GM23338 (cell line): ENCODE measurements around the gene BBLN. TPM values are rescaled to one million over a fixed set of nuclear protein-coding genes. Genes with fewer than 3 reads are reported as not detected.

ENCODE experiments used
- ATAC-seq: fragments of 200-7000 bp; cut with Tn5 transposase; 3 replicates; pipeline ENCODE4 v1.9.1; 2020
- DNase-seq: peaks from one replicate; pipeline ENCODE4 v3.0.0-alpha.2; 2015; ENCODE audit warnings: low spot score
- H2AFZ ChIP-seq: fragments of 200-600 bp; sonication (generic); 2 replicates; pipeline ENCODE4 v1.8.0; 2016; ENCODE audit warnings: antibody characterized with exemption, mild to moderate bottlenecking, moderate library complexity
- H3F3A ChIP-seq: fragments of 200-600 bp; sonication (generic); replicated peaks from 2 replicates; pipeline ENCODE4 v1.8.0; 2017; ENCODE audit warnings: antibody characterized with exemption, mixed run types, low read depth
- H3K27ac ChIP-seq: fragments of 200-600 bp; sonication (generic); 2 replicates; pipeline ENCODE4 v1.6.1; 2016; ENCODE audit warnings: low read depth
- H3K27me3 ChIP-seq: fragments of 200-600 bp; sonication (generic); 2 replicates; pipeline ENCODE4 v1.8.0; 2016; ENCODE audit warnings: mild to moderate bottlenecking, mixed run types, moderate library complexity; ENCODE audit not compliant: insufficient read depth
- H3K36me3 ChIP-seq: fragments of 200-600 bp; sonication (generic); 2 replicates; pipeline ENCODE4 v1.8.0; 2016; ENCODE audit warnings: mild to moderate bottlenecking; ENCODE audit not compliant: insufficient read depth
- H3K4me1 ChIP-seq: fragments of 200-600 bp; sonication (generic); 2 replicates; pipeline ENCODE4 v1.8.0; 2016; ENCODE audit warnings: mild to moderate bottlenecking, moderate library complexity; ENCODE audit not compliant: insufficient read depth
- H3K4me2 ChIP-seq: fragments of 200-600 bp; sonication (generic); 2 replicates; pipeline ENCODE4 v1.7.1; 2017; ENCODE audit warnings: mixed run types
- H3K4me3 ChIP-seq: fragments of 200-600 bp; sonication (generic); 2 replicates; pipeline ENCODE4 v1.6.1; 2016; ENCODE audit warnings: mixed run types
- H3K79me2 ChIP-seq: fragments of 200-600 bp; sonication (generic); replicated peaks from 2 replicates; pipeline ENCODE4 v1.8.0; 2017; ENCODE audit warnings: mild to moderate bottlenecking; ENCODE audit not compliant: insufficient read depth
- H3K9me2 ChIP-seq: fragments of 200-600 bp; sonication (generic); 2 replicates; pipeline ENCODE4 v1.8.0; 2017; ENCODE audit not compliant: insufficient read depth
- H4K20me1 ChIP-seq: fragments of 200-600 bp; sonication (generic); replicated peaks from 2 replicates; pipeline ENCODE4 v1.8.0; 2017; ENCODE audit warnings: mild to moderate bottlenecking; ENCODE audit not compliant: insufficient read depth
- H3K27ac Mint-ChIP-seq: 2 replicates; pipeline ENCODE4 v1.8.0; 2020; ENCODE audit warnings: inconsistent platforms, mild to moderate bottlenecking, moderate library complexity, mixed read lengths
- H3K27me3 Mint-ChIP-seq: 3 replicates; pipeline ENCODE4 v1.8.0; 2022; ENCODE audit warnings: low read depth, mild to moderate bottlenecking, moderate library complexity, mixed read lengths, inconsistent platforms; ENCODE audit not compliant: insufficient read depth, poor library complexity
- H3K36me3 Mint-ChIP-seq: 3 replicates; pipeline ENCODE4 v1.8.0; 2021; ENCODE audit warnings: low read depth, mild to moderate bottlenecking, inconsistent platforms, moderate library complexity, mixed read lengths
- H3K4me1 Mint-ChIP-seq: 3 replicates; pipeline ENCODE4 v1.8.0; 2020; ENCODE audit warnings: mild to moderate bottlenecking, inconsistent platforms, mixed read lengths
- H3K4me3 Mint-ChIP-seq: 3 replicates; pipeline ENCODE4 v1.8.0; 2021; ENCODE audit warnings: moderate library complexity, mild to moderate bottlenecking, inconsistent platforms, mixed read lengths
- H3K9me3 Mint-ChIP-seq: 3 replicates; pipeline ENCODE4 v1.8.0; 2020; ENCODE audit warnings: moderate library complexity, mild to moderate bottlenecking, inconsistent platforms, mixed read lengths
- CREB1 ChIP-seq: fragments of 250-450 bp; sonication (Bioruptor Pico); IDR thresholded peaks from 2 replicates; pipeline ENCODE4 v1.5.0; 2020; ENCODE audit warnings: low read depth, mild to moderate bottlenecking, moderate library complexity
- EZH2 ChIP-seq: fragments of 200-600 bp; sonication (generic); IDR thresholded peaks from one replicate; pipeline ENCODE4 v1.8.0; 2017; ENCODE audit warnings: antibody characterized with exemption, mild to moderate bottlenecking, low read depth; ENCODE audit not compliant: unreplicated experiment
- EZH2phosphoT487 ChIP-seq: fragments of 200-600 bp; sonication (generic); IDR thresholded peaks from one replicate; pipeline ENCODE4 v1.8.1; 2018; ENCODE audit warnings: antibody characterized with exemption; ENCODE audit not compliant: unreplicated experiment
- JUNB ChIP-seq: IDR thresholded peaks from one replicate; pipeline ENCODE4 v1.6.1; 2016; ENCODE audit warnings: antibody characterized with exemption; ENCODE audit not compliant: unreplicated experiment
- NANOG ChIP-seq: IDR thresholded peaks from 2 replicates; pipeline ENCODE4 v1.6.1; 2016; ENCODE audit warnings: antibody characterized with exemption, borderline replicate concordance
- POLR2AphosphoS5 ChIP-seq: IDR thresholded peaks from 2 replicates; pipeline ENCODE4 v1.6.1; 2016; ENCODE audit warnings: antibody characterized with exemption, low read depth
- STAT1 ChIP-seq: IDR thresholded peaks from one replicate; pipeline ENCODE4 v1.6.1; 2016; ENCODE audit warnings: antibody characterized with exemption; ENCODE audit not compliant: unreplicated experiment
- ZNF331 ChIP-seq: fragments of 250-450 bp; sonication (Bioruptor Pico); IDR thresholded peaks from 2 replicates; pipeline ENCODE4 v1.5.0; 2020; ENCODE audit warnings: low read depth, mild to moderate bottlenecking, moderate library complexity
- polyA plus RNA-seq: library from polyadenylated mRNA; unstranded; fragments of >200 nt; fragmentation: Nextera tagmentation; extraction: Ambion mirVana; gene quantifications from 2 replicates; pipeline ENCODE4 v1.2.1, GENCODE V29; 2016
- total RNA-seq: library from RNA; depleted of rRNA; stranded (reverse); fragments of >200 nt; shearing (Covaris generic); gene quantifications from 2 replicates; pipeline ENCODE4 v1.2.3, GENCODE V29; 2014
- TF ChIP-seq, protein P1 (sequence below): IDR thresholded peaks from 2 replicates; pipeline ENCODE4 v1.6.1; 2016; ENCODE audit warnings: antibody characterized with exemption
- TF ChIP-seq, protein P2 (sequence below), 2 experiments: fragments of 200-600 bp in 1 of 2; sonication (generic) in 1 of 2; conservative IDR thresholded peaks; 2 replicates each; pipeline versions ENCODE4 v1.5.1 to v1.6.1; 2016 to 2017; ENCODE audit warnings: antibody characterized with exemption in 2 of 2, low read depth in 2 of 2, mild to moderate bottlenecking in 2 of 2, moderate library complexity in 1 of 2
- TF ChIP-seq, protein P3 (sequence below): IDR thresholded peaks from one replicate; pipeline ENCODE4 v1.6.1; 2018; ENCODE audit warnings: antibody characterized with exemption; ENCODE audit not compliant: unreplicated experiment

BBLN gene
- total and polyA plus RNA-seq, 2 experiments from 2014 or later, result 171 to 246 TPM

DNA sequence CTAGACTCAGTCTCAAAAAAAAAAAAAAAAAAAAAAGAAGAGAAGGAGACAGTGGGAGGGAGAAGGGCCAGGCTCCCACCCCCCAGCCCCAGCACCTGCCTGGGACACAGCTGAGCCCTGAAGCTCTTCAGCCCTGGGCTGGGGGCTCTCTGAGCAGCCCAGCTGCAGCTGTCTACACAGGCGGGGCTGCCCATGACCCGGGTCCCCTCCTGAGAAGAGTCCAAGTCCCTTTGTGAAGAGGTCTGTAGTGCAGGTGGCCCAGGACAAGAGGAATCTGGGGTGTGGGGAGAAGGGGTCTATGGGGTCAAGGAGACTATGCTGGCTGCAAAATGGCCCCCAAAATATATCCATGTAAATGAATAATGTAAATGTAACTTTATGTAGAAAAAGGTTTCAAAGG is 17.5 kb upstream of the BBLN start:
- no peaks in the 10 kb centered on the region for H3K9me2 ChIP-seq
- H3F3A ChIP-seq, result no peaks in the 10 kb centered on the region
- no peaks in the 10 kb centered on the region for H3K9me3 Mint-ChIP-seq
- no peaks in the 10 kb centered on the region for H3K4me1 ChIP-seq
- DNase-seq, result no peak
- peaks cover 4% of the 10 kb centered on the region for H3K27me3 Mint-ChIP-seq
- H3K27ac ChIP-seq, result no peak overlapping the region
- H3K4me1 Mint-ChIP-seq, result peaks cover 2% of the 10 kb centered on the region
- no peak for TF ChIP-seq ZNF331 (CRISPR knock-in tag)
- TF ChIP-seq EZH2phosphoT487, result no peak
- TF ChIP-seq POLR2AphosphoS5, result no peak
- no peak for TF ChIP-seq JUNB
- no peak for TF ChIP-seq EZH2
- TF ChIP-seq, protein P1, sequence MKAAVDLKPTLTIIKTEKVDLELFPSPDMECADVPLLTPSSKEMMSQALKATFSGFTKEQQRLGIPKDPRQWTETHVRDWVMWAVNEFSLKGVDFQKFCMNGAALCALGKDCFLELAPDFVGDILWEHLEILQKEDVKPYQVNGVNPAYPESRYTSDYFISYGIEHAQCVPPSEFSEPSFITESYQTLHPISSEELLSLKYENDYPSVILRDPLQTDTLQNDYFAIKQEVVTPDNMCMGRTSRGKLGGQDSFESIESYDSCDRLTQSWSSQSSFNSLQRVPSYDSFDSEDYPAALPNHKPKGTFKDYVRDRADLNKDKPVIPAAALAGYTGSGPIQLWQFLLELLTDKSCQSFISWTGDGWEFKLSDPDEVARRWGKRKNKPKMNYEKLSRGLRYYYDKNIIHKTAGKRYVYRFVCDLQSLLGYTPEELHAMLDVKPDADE, result no peak
- TF ChIP-seq, protein P2, sequence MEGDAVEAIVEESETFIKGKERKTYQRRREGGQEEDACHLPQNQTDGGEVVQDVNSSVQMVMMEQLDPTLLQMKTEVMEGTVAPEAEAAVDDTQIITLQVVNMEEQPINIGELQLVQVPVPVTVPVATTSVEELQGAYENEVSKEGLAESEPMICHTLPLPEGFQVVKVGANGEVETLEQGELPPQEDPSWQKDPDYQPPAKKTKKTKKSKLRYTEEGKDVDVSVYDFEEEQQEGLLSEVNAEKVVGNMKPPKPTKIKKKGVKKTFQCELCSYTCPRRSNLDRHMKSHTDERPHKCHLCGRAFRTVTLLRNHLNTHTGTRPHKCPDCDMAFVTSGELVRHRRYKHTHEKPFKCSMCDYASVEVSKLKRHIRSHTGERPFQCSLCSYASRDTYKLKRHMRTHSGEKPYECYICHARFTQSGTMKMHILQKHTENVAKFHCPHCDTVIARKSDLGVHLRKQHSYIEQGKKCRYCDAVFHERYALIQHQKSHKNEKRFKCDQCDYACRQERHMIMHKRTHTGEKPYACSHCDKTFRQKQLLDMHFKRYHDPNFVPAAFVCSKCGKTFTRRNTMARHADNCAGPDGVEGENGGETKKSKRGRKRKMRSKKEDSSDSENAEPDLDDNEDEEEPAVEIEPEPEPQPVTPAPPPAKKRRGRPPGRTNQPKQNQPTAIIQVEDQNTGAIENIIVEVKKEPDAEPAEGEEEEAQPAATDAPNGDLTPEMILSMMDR (conservative IDR thresholded peaks at IDR 0.05; ENCODE audit: low read depth in 2 of 2), result no peak
- no peak for TF ChIP-seq STAT1
- H3K4me2 ChIP-seq, result no peak overlapping the region
- no peaks in the 10 kb centered on the region for H3K36me3 Mint-ChIP-seq
- H2AFZ ChIP-seq, result no peak overlapping the region
- no peaks in the 10 kb centered on the region for H4K20me1 ChIP-seq
- H3K4me3 ChIP-seq, result no peak overlapping the region
- no peaks in the 10 kb centered on the region for H3K79me2 ChIP-seq
- no peak overlapping the region for H3K27ac Mint-ChIP-seq
- ATAC-seq, result no peak
- H3K27me3 ChIP-seq, result no peaks in the 10 kb centered on the region
- H3K36me3 ChIP-seq, result no peaks in the 10 kb centered on the region
- no peak overlapping the region for H3K4me3 Mint-ChIP-seq

DNA sequence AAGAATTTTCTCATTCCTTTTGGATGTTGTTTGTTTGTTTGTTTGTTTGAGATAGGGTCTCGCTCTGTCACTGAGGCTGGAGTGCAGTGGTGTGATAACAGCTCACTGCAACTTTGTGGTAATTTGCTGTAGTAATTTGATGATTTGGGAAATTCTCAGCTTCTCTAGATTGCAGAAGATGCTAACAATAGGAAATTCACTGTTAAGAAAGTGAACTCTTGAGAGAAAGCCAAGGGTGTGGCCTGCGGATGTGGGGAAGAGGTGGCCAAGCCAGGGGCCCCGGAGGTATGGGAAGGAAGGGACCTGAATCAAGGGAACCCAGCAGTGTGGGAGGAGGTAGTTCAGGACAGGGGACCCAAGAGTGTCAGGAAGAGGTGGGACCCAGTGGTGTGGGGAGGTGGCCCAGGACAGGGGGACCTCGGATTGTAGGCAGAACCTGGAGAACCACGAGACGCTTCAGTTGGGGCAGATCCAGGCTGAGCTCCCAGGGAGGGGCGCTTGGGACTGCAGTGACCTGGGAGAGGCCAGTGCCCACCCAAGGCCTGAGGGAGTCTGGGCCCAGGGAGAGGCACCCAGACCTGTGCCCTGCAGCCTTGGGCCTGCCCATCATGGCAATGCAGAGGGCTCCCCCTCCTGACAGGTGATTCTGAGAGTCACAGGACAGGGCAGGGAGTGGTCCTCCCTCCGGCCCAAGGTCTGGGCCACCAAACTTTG is 16.4 kb upstream of the BBLN start:
- no peak overlapping the region for H3K27ac Mint-ChIP-seq
- no peak overlapping the region for H3K4me3 Mint-ChIP-seq
- Histone ChIP-seq H2AFZ (no peak overlapping the region), H3K4me1 (no peaks in the 10 kb centered on the region), H3K36me3 (no peaks in the 10 kb centered on the region), H3F3A (no peaks in the 10 kb centered on the region), H3K9me2 (no peaks in the 10 kb centered on the region), H4K20me1 (no peaks in the 10 kb centered on the region), H3K79me2 (no peaks in the 10 kb centered on the region), H3K4me3 (no peak overlapping the region), H3K27me3 (no peaks in the 10 kb centered on the region), H3K27ac (no peak overlapping the region), H3K4me2 (no peak overlapping the region)
- no peaks in the 10 kb centered on the region for H3K36me3 Mint-ChIP-seq
- TF ChIP-seq NANOG, result no peak
- TF ChIP-seq, protein P2 (conservative IDR thresholded peaks at IDR 0.05; ENCODE audit: low read depth in 2 of 2), result peak in 1 of 2 experiments; percentile 57; a peak in 2 of 4 replicates
- TF ChIP-seq CREB1 (CRISPR knock-in tag), result no peak
- TF ChIP-seq, protein P3, sequence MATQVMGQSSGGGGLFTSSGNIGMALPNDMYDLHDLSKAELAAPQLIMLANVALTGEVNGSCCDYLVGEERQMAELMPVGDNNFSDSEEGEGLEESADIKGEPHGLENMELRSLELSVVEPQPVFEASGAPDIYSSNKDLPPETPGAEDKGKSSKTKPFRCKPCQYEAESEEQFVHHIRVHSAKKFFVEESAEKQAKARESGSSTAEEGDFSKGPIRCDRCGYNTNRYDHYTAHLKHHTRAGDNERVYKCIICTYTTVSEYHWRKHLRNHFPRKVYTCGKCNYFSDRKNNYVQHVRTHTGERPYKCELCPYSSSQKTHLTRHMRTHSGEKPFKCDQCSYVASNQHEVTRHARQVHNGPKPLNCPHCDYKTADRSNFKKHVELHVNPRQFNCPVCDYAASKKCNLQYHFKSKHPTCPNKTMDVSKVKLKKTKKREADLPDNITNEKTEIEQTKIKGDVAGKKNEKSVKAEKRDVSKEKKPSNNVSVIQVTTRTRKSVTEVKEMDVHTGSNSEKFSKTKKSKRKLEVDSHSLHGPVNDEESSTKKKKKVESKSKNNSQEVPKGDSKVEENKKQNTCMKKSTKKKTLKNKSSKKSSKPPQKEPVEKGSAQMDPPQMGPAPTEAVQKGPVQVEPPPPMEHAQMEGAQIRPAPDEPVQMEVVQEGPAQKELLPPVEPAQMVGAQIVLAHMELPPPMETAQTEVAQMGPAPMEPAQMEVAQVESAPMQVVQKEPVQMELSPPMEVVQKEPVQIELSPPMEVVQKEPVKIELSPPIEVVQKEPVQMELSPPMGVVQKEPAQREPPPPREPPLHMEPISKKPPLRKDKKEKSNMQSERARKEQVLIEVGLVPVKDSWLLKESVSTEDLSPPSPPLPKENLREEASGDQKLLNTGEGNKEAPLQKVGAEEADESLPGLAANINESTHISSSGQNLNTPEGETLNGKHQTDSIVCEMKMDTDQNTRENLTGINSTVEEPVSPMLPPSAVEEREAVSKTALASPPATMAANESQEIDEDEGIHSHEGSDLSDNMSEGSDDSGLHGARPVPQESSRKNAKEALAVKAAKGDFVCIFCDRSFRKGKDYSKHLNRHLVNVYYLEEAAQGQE, result no peak
- H3K9me3 Mint-ChIP-seq, result no peaks in the 10 kb centered on the region
- ATAC-seq (peak; percentile 62), DNase-seq (no peak)
- H3K4me1 Mint-ChIP-seq, result no peaks in the 10 kb centered on the region; the same call in 2 of the 3 replicates
- peaks cover 4% of the 10 kb centered on the region for H3K27me3 Mint-ChIP-seq
